Bronchial epithelial cell (primary cell): ENCODE measurements around the gene SLC9A2. TPM values are rescaled to one million over a fixed set of nuclear protein-coding genes. Genes with fewer than 3 reads are reported as not detected.

Source experiments
- DNase-seq: peaks from one replicate; pipeline ENCODE4 v3.0.0-alpha.2; 2010; ENCODE audit warnings: low read depth
- FAIRE-seq: peaks from 2 replicates; lab custom pipeline; 2011; peaks lifted over from hg19 to GRCh38; lab: Jason Lieb, UNC
- H3K27me3 ChIP-seq: 2 replicates; pipeline ENCODE4 v1.5.1; 2011; ENCODE audit warnings: low read length; ENCODE audit not compliant: control insufficient read depth, insufficient read depth
- H3K36me3 ChIP-seq: 2 replicates; pipeline ENCODE4 v1.5.1; 2011; ENCODE audit warnings: low read length; ENCODE audit not compliant: control insufficient read depth, insufficient read depth
- H3K4me3 ChIP-seq: 2 replicates; pipeline ENCODE4 v1.5.1; 2011; ENCODE audit warnings: mild to moderate bottlenecking, low read depth, low read length, control low read depth
- CTCF ChIP-seq: IDR thresholded peaks from 2 replicates; pipeline ENCODE4 v1.5.1; 2011; ENCODE audit warnings: mild to moderate bottlenecking, moderate library complexity, low read length, control low read depth, inconsistent platforms; ENCODE audit not compliant: insufficient read depth, severe bottlenecking
- total RNA-seq: library from RNA; depleted of rRNA; stranded (reverse); fragments of >200 nt; gene quantifications from 2 replicates; pipeline ENCODE4 v1.2.1, GENCODE V29; 2014

The SLC9A2 gene
- total RNA-seq, 1 donor from 2014 or later: under 0.01 TPM

DNA sequence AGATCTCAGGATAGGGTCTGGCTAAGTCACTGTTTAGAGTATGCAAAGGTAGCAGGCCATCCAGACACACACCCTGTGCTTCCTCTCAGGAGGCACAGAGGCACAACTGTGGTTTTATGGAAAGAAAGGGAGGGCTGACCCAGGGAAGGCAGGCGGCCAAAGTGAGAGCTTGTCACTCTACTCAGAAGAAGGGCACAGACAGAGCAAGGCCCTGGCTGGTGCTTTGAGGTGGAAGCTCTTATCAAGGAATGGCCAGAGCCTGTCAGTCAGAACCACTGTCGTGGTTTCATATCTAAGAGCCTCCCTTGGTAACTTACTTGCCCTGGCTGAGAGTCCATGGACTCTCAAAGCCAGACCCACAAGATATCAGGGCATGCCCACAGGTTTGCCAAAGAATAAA lies 40.7 kb downstream of the SLC9A2 start:
- FAIRE-seq (no peak), DNase-seq (no peak)
- Histone ChIP-seq H3K27me3 (no peaks in the 10 kb centered on the region), H3K4me3 (no peak overlapping the region), H3K36me3 (no peaks in the 10 kb centered on the region)
- no peak for TF ChIP-seq CTCF

- FAIRE-seq: no peak
- H3K27me3 ChIP-seq: no peaks in the 10 kb centered on the region
- no peaks in the 10 kb centered on the region for H3K36me3 ChIP-seq
- no peak for TF ChIP-seq CTCF
- no peak overlapping the region for H3K4me3 ChIP-seq
- DNase-seq: peak; percentile 79
Observed at GRCh38 chr2:102660574-102660973, 41.2 kb downstream of the SLC9A2 start.

GRCh38 chr2:102661846-102662245 lies 42.5 kb downstream of the SLC9A2 start:
- no peak for TF ChIP-seq CTCF
- Histone ChIP-seq H3K27me3 (no peaks in the 10 kb centered on the region), H3K36me3 (no peaks in the 10 kb centered on the region), H3K4me3 (no peak overlapping the region)
- FAIRE-seq: no peak
- no peak for DNase-seq

DNA sequence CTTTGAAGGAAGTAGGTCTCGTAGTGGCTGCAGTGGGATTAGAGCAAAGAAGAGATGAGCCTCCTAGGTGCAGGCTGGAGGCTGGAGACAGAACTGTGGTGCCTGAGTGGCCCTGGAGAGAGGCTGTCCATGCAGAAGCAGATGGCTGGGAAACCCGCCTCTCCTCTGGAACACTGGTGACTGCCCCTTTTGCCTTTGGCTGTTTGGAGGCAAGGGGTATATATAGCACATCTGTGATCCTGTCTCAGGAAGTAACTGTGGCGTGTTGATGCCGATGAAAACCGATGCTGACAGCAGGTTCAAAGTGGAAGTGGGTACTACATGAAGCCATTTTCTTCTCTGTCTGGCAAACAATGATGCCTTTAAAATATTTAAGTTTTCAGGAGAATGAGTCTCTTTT lies 43.5 kb downstream of the SLC9A2 start:
- H3K36me3 ChIP-seq: no peaks in the 10 kb centered on the region
- no peak for FAIRE-seq
- TF ChIP-seq CTCF: no peak
- no peak for DNase-seq
- H3K4me3 ChIP-seq: no peak overlapping the region
- H3K27me3 ChIP-seq: no peaks in the 10 kb centered on the region

- FAIRE-seq (no peak), DNase-seq (no peak)
- Histone ChIP-seq H3K36me3 (no peaks in the 10 kb centered on the region), H3K4me3 (no peak overlapping the region), H3K27me3 (no peaks in the 10 kb centered on the region)
- no peak for TF ChIP-seq CTCF
Observed at GRCh38 chr2:102663381-102663780, 44.0 kb downstream of the SLC9A2 start.

GRCh38 chr2:102664471-102664909 lies 45.1 kb downstream of the SLC9A2 start:
- DNase-seq (peak; percentile 100), FAIRE-seq (peak; percentile 94)
- Histone ChIP-seq H3K27me3 (no peaks in the 10 kb centered on the region), H3K36me3 (no peaks in the 10 kb centered on the region), H3K4me3 (no peak overlapping the region)
- no peak for TF ChIP-seq CTCF
